T-helper 2 cell treated with Interferon-gamma antibody and Interleukin-4, amounts not matched to agents 5 μg/mL and 100 μg/mL, for 36 hours (primary cell): ENCODE results near the gene CELF2.

Experiments
- DNase-seq: peaks from one replicate; pipeline ENCODE4 v3.0.0; 2021; ENCODE audit warnings: low spot score
- H3K27ac Mint-ChIP-seq: one replicate; pipeline ENCODE4 v1.8.0; 2021; ENCODE audit warnings: mild to moderate bottlenecking, mixed read lengths
- H3K27me3 Mint-ChIP-seq: one replicate; pipeline ENCODE4 v1.8.0; 2021; ENCODE audit warnings: low read depth, mixed read lengths
- H3K36me3 Mint-ChIP-seq: one replicate; pipeline ENCODE4 v1.8.0; 2021; ENCODE audit warnings: low read depth, mixed read lengths
- H3K4me1 Mint-ChIP-seq: one replicate; pipeline ENCODE4 v1.8.0; 2021; ENCODE audit warnings: low read depth, mixed read lengths
- H3K4me3 Mint-ChIP-seq: one replicate; pipeline ENCODE4 v1.8.0; 2022; ENCODE audit warnings: mild to moderate bottlenecking, moderate library complexity, mixed read lengths
- H3K9me3 Mint-ChIP-seq: one replicate; pipeline ENCODE4 v1.8.0; 2021; ENCODE audit warnings: mixed read lengths

Gene CELF2

GRCh38 chr10:11275651-11276050, 258.0 kb downstream of the CELF2 start:
- Mint-ChIP-seq H3K27ac (no peak overlapping the region), H3K4me1 (peaks cover 17% of the 10 kb centered on the region), H3K27me3 (no peaks in the 10 kb centered on the region), H3K36me3 (peaks cover 83% of the 10 kb centered on the region), H3K4me3 (no peak overlapping the region), H3K9me3 (no peaks in the 10 kb centered on the region)
- no peak for DNase-seq

GRCh38 chr10:11276449-11276990, 258.8 kb downstream of the CELF2 start:
- Mint-ChIP-seq H3K27ac (no peak overlapping the region), H3K27me3 (no peaks in the 10 kb centered on the region), H3K4me1 (peaks cover 13% of the 10 kb centered on the region), H3K4me3 (no peak overlapping the region), H3K9me3 (no peaks in the 10 kb centered on the region), H3K36me3 (peaks cover 75% of the 10 kb centered on the region)
- DNase-seq: no peak

- no peaks in the 10 kb centered on the region for H3K27me3 Mint-ChIP-seq
- no peak overlapping the region for H3K27ac Mint-ChIP-seq
- H3K36me3 Mint-ChIP-seq: peaks cover 50% of the 10 kb centered on the region
- no peak overlapping the region for H3K4me3 Mint-ChIP-seq
- peaks cover 4% of the 10 kb centered on the region for H3K4me1 Mint-ChIP-seq
- H3K9me3 Mint-ChIP-seq: no peaks in the 10 kb centered on the region
- no peak for DNase-seq
These were observed 261.6 kb downstream of the CELF2 start for GRCh38 chr10:11279314-11279713.

GRCh38 chr10:11280187-11280932, 262.7 kb downstream of the CELF2 start:
- no peak for DNase-seq
- Mint-ChIP-seq H3K36me3 (peaks cover 41% of the 10 kb centered on the region), H3K9me3 (no peaks in the 10 kb centered on the region), H3K27ac (no peak overlapping the region), H3K27me3 (no peaks in the 10 kb centered on the region), H3K4me1 (peaks cover 2% of the 10 kb centered on the region), H3K4me3 (no peak overlapping the region)

- Mint-ChIP-seq H3K27ac (peak overlapping the region; percentile 55), H3K36me3 (peaks cover 32% of the 10 kb centered on the region), H3K4me3 (no peak overlapping the region), H3K27me3 (no peaks in the 10 kb centered on the region), H3K9me3 (no peaks in the 10 kb centered on the region), H3K4me1 (peaks cover 2% of the 10 kb centered on the region)
- DNase-seq: no peak
These were observed 264.5 kb downstream of the CELF2 start for GRCh38 chr10:11282156-11282555.

- Mint-ChIP-seq H3K4me3 (no peak overlapping the region), H3K27ac (no peak overlapping the region), H3K27me3 (no peaks in the 10 kb centered on the region), H3K36me3 (peaks cover 29% of the 10 kb centered on the region), H3K4me1 (peaks cover 2% of the 10 kb centered on the region), H3K9me3 (no peaks in the 10 kb centered on the region)
- no peak for DNase-seq
These were observed 265.0 kb downstream of the CELF2 start for GRCh38 chr10:11282661-11283060.

- DNase-seq: no peak
- no peak overlapping the region for H3K4me3 Mint-ChIP-seq
- no peaks in the 10 kb centered on the region for H3K27me3 Mint-ChIP-seq
- peaks cover 27% of the 10 kb centered on the region for H3K36me3 Mint-ChIP-seq
- H3K9me3 Mint-ChIP-seq: no peaks in the 10 kb centered on the region
- H3K4me1 Mint-ChIP-seq: peaks cover 2% of the 10 kb centered on the region
- H3K27ac Mint-ChIP-seq: no peak overlapping the region
These were observed 266.8 kb downstream of the CELF2 start for GRCh38 chr10:11284291-11285085.

- Mint-ChIP-seq H3K27me3 (no peaks in the 10 kb centered on the region), H3K27ac (no peak overlapping the region), H3K9me3 (no peaks in the 10 kb centered on the region), H3K4me1 (peaks cover 2% of the 10 kb centered on the region), H3K36me3 (peaks cover 29% of the 10 kb centered on the region), H3K4me3 (no peak overlapping the region)
- no peak for DNase-seq
These were observed 267.5 kb downstream of the CELF2 start for GRCh38 chr10:11285171-11285570.

GRCh38 chr10:11286261-11286852, 268.7 kb downstream of the CELF2 start:
- peaks cover 36% of the 10 kb centered on the region for H3K36me3 Mint-ChIP-seq
- peaks cover 2% of the 10 kb centered on the region for H3K4me1 Mint-ChIP-seq
- H3K4me3 Mint-ChIP-seq: no peak overlapping the region
- no peaks in the 10 kb centered on the region for H3K9me3 Mint-ChIP-seq
- peak; percentile 23 for DNase-seq
- H3K27ac Mint-ChIP-seq: no peak overlapping the region
- H3K27me3 Mint-ChIP-seq: no peaks in the 10 kb centered on the region

- no peak overlapping the region for H3K4me3 Mint-ChIP-seq
- no peaks in the 10 kb centered on the region for H3K27me3 Mint-ChIP-seq
- H3K27ac Mint-ChIP-seq: no peak overlapping the region
- H3K4me1 Mint-ChIP-seq: peaks cover 3% of the 10 kb centered on the region
- no peaks in the 10 kb centered on the region for H3K9me3 Mint-ChIP-seq
- H3K36me3 Mint-ChIP-seq: peaks cover 54% of the 10 kb centered on the region
- DNase-seq: no peak
These were observed 270.6 kb downstream of the CELF2 start for GRCh38 chr10:11288302-11288701.

- no peak for DNase-seq
- Mint-ChIP-seq H3K27me3 (no peaks in the 10 kb centered on the region), H3K36me3 (peaks cover 71% of the 10 kb centered on the region), H3K27ac (no peak overlapping the region), H3K4me1 (peaks cover 6% of the 10 kb centered on the region), H3K4me3 (no peak overlapping the region), H3K9me3 (no peaks in the 10 kb centered on the region)
These were observed 272.7 kb downstream of the CELF2 start for GRCh38 chr10:11290156-11290890.

- peaks cover 87% of the 10 kb centered on the region for H3K36me3 Mint-ChIP-seq
- DNase-seq: no peak
- peaks cover 9% of the 10 kb centered on the region for H3K4me1 Mint-ChIP-seq
- H3K9me3 Mint-ChIP-seq: no peaks in the 10 kb centered on the region
- peak overlapping the region; percentile 48 for H3K27ac Mint-ChIP-seq
- H3K27me3 Mint-ChIP-seq: no peaks in the 10 kb centered on the region
- no peak overlapping the region for H3K4me3 Mint-ChIP-seq
These were observed 275.1 kb downstream of the CELF2 start for GRCh38 chr10:11292576-11293302.

GRCh38 chr10:11293332-11293731, 275.7 kb downstream of the CELF2 start:
- H3K4me3 Mint-ChIP-seq: no peak overlapping the region
- H3K27ac Mint-ChIP-seq: peak overlapping the region; percentile 48
- H3K27me3 Mint-ChIP-seq: no peaks in the 10 kb centered on the region
- no peak for DNase-seq
- peaks cover 88% of the 10 kb centered on the region for H3K36me3 Mint-ChIP-seq
- H3K9me3 Mint-ChIP-seq: no peaks in the 10 kb centered on the region
- H3K4me1 Mint-ChIP-seq: peaks cover 9% of the 10 kb centered on the region
